Measurements from ENCODE around the gene CD300LG.

The CD300LG gene

GRCh38 chr17:43812396-43813265, 34.3 kb upstream of the CD300LG start:
- Mint-ChIP-seq H3K4me1 (peaks cover 23% of the 10 kb centered on the region), H3K27me3 (ENCODE audit: low read depth, poor library complexity) (peaks cover 7% of the 10 kb centered on the region), H3K36me3 (ENCODE audit: low read depth) (peaks cover 42% of the 10 kb centered on the region), H3K27ac (no peak overlapping the region), H3K9me3 (no peaks in the 10 kb centered on the region), H3K4me3 (no peak overlapping the region)
- TF ChIP-seq, protein P1, sequence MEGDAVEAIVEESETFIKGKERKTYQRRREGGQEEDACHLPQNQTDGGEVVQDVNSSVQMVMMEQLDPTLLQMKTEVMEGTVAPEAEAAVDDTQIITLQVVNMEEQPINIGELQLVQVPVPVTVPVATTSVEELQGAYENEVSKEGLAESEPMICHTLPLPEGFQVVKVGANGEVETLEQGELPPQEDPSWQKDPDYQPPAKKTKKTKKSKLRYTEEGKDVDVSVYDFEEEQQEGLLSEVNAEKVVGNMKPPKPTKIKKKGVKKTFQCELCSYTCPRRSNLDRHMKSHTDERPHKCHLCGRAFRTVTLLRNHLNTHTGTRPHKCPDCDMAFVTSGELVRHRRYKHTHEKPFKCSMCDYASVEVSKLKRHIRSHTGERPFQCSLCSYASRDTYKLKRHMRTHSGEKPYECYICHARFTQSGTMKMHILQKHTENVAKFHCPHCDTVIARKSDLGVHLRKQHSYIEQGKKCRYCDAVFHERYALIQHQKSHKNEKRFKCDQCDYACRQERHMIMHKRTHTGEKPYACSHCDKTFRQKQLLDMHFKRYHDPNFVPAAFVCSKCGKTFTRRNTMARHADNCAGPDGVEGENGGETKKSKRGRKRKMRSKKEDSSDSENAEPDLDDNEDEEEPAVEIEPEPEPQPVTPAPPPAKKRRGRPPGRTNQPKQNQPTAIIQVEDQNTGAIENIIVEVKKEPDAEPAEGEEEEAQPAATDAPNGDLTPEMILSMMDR (IDR thresholded peaks at IDR 0.05) = no peak
- no peak for DNase-seq

- no peak overlapping the region for H3K4me3 Mint-ChIP-seq
- DNase-seq = no peak
These were observed 33.6 kb upstream of the CD300LG start for GRCh38 chr17:43813386-43813785.

DNA sequence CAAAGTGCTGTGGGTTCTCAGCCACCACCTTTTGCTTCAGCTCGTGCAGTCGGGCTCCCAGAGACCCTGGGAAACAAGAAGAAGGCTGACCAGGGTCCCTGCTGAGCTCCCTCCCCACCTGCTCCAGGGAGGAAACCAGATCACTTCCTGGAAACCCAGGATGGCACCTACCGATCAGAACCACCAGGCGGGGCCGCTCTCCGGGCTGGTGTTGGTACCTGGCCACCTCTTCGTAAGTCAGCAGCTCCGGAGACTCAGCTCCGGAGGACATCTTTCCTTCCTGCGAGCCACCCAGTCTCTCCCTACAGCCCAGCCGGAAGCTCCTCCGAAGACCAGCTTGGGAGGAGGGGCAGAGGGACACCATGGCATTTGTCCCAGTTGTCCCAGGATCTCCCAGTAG, 33.0 kb upstream of the CD300LG start:
- no peaks in the 10 kb centered on the region for H3K9me3 Mint-ChIP-seq
- H3K4me3 Mint-ChIP-seq = no peak overlapping the region
- H3K36me3 Mint-ChIP-seq (ENCODE audit: low read depth) = peaks cover 35% of the 10 kb centered on the region
- DNase-seq = no peak
- peaks cover 7% of the 10 kb centered on the region for H3K27me3 Mint-ChIP-seq (ENCODE audit: low read depth, poor library complexity)
- no peak overlapping the region for H3K27ac Mint-ChIP-seq
- H3K4me1 Mint-ChIP-seq = peaks cover 23% of the 10 kb centered on the region
- TF ChIP-seq, protein P1 (IDR thresholded peaks at IDR 0.05) = no peak

More at GRCh38 chr17:43813386-43813785, 33.6 kb upstream of the CD300LG start:
- peaks cover 7% of the 10 kb centered on the region for H3K27me3 Mint-ChIP-seq (ENCODE audit: low read depth, poor library complexity)
- H3K36me3 Mint-ChIP-seq (ENCODE audit: low read depth) = peaks cover 38% of the 10 kb centered on the region
- H3K4me1 Mint-ChIP-seq = peaks cover 23% of the 10 kb centered on the region
- H3K9me3 Mint-ChIP-seq = no peaks in the 10 kb centered on the region
- TF ChIP-seq, protein P1 (IDR thresholded peaks at IDR 0.05) = no peak
- H3K27ac Mint-ChIP-seq = no peak overlapping the region

DNA sequence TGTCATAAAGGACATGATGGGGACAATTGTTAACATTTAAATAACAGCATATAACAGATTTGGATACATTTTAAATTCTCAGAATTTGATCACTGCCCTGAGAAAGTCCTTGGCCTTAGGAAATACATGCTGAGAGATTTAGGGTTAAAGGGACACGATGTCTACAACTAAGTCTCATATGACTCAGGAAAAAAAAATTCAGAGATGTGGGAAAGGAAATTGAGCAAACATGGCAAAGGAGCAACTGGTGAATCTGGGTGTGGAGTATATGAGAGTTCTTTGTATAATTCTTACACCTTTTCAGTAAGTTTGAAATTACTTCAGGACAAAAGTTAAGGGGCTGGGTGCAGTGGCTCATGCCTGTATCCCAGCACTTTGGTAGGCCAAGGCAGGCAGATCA, 32.3 kb upstream of the CD300LG start:
- Mint-ChIP-seq H3K4me3 (no peak overlapping the region), H3K36me3 (ENCODE audit: low read depth) (peaks cover 36% of the 10 kb centered on the region), H3K4me1 (peaks cover 23% of the 10 kb centered on the region), H3K9me3 (no peaks in the 10 kb centered on the region), H3K27ac (no peak overlapping the region), H3K27me3 (ENCODE audit: low read depth, poor library complexity) (peaks cover 7% of the 10 kb centered on the region)
- TF ChIP-seq, protein P1 (IDR thresholded peaks at IDR 0.05) = no peak
- no peak for DNase-seq

DNA sequence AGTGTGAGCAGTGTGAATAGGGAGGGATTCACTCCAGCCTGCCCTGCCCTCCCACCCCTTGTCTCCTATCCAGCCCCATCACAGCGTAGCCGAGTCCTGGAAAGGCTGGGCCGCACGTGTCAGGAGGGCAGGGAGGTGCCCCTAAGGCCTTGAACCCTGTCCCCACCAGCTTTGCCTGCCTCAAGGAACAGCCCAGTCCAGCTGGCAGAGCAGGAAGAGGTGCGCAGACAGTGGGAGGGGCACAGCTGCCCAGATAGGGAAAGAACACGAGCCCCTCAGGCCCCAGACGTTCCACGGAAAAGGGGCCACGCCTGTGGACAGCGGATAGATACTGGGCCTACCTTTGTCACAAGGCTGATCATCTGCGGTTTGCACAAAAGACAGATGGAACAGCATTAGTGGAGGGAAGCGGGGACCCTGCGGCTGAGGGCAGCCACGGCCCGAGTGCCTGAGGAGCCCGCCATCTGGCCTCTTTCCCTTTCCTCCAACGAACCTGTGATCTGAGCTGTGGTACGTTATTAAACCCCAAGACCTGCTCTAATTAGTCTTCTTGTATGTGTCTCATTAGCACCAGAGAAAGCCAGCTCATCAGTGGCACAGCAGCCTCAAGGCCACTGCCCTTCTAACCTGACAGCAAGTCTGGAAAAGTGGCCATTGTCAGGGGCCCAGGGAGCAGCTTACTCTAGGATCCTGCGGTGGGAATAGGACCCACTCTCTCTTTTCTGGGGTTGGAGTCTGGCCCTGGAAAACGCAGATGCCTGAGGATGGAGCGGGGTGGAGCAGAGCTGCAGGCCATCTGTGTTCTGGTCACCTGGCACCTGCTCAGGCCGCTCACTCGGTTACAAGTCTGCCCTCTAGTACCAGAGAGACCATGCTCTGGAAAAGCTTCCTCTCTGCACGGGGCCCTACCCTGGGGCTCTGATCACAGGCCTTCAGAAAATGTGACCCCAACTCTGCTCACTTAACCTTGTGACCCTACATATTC, 30.3 kb upstream of the CD300LG start:
- Mint-ChIP-seq H3K4me1 (peaks cover 23% of the 10 kb centered on the region), H3K27me3 (ENCODE audit: low read depth, poor library complexity) (peaks cover 4% of the 10 kb centered on the region), H3K4me3 (no peak overlapping the region), H3K9me3 (no peaks in the 10 kb centered on the region), H3K36me3 (ENCODE audit: low read depth) (peaks cover 35% of the 10 kb centered on the region), H3K27ac (no peak overlapping the region)
- TF ChIP-seq, protein P1 (IDR thresholded peaks at IDR 0.05) = no peak
- DNase-seq = no peak

All from nephron progenitor cell (in vitro differentiated cells).